ENCODE results near the gene FAM237B.

The FAM237B gene

GRCh38 chr7:90290244-90291113 is 30.6 kb downstream of the FAM237B start:
- no peak for DNase-seq (ENCODE audit: low spot score)

- no peak for DNase-seq (ENCODE audit: low spot score)
Observed at GRCh38 chr7:90288154-90288553, 33.0 kb downstream of the FAM237B start.

- no peak for DNase-seq (ENCODE audit: low spot score)
Observed at GRCh38 chr7:90276033-90276728, 44.9 kb downstream of the FAM237B start.

GRCh38 chr7:90274161-90274560 is 46.9 kb downstream of the FAM237B start:
- DNase-seq (ENCODE audit: low spot score) = no peak

- no peak for DNase-seq (ENCODE audit: low spot score)
Observed at GRCh38 chr7:90272242-90272641, 48.9 kb downstream of the FAM237B start.

GRCh38 chr7:90271753-90272152 is 49.4 kb downstream of the FAM237B start:
- DNase-seq (ENCODE audit: low spot score) = no peak

GRCh38 chr7:90270431-90271178 is 50.5 kb downstream of the FAM237B start:
- DNase-seq (ENCODE audit: low spot score) = no peak

- no peak for DNase-seq (ENCODE audit: low spot score)
Observed at GRCh38 chr7:90269163-90269562, 51.9 kb downstream of the FAM237B start.

GRCh38 chr7:90267263-90267858 is 53.7 kb downstream of the FAM237B start:
- no peak for DNase-seq (ENCODE audit: low spot score)

- DNase-seq (ENCODE audit: low spot score) = no peak
Observed at GRCh38 chr7:90266808-90267207, 54.3 kb downstream of the FAM237B start.
